CD4-positive, alpha-beta T cell treated with Interleukin-6 for 4 hours (primary cell): Measurements from ENCODE around the gene RHOH.
A peak's percentile ranks its signal among the peaks of the same experiment; 100 is the strongest.
"Not testable (repeated sequence)": the region's sequence is repeated elsewhere in the genome, so short reads cannot be mapped to it uniquely, and the experiment has no call there.

Experiments used
- DNase-seq: peaks from one replicate; pipeline ENCODE4 v3.0.0-alpha.2; 2020; ENCODE audit warnings: mixed read lengths

The RHOH gene

GRCh38 chr4:40196724-40197281, at the start of gene RHOH:
RHOH (plus strand) TSS chr4:40197031; CDS start chr4:40243387, 46,356 bp downstream.
- DNase-seq: peak; percentile 78

GRCh38 chr4:40147490-40147889, 49.3 kb upstream of the RHOH start:
- DNase-seq: not testable (repeated sequence)

DNA sequence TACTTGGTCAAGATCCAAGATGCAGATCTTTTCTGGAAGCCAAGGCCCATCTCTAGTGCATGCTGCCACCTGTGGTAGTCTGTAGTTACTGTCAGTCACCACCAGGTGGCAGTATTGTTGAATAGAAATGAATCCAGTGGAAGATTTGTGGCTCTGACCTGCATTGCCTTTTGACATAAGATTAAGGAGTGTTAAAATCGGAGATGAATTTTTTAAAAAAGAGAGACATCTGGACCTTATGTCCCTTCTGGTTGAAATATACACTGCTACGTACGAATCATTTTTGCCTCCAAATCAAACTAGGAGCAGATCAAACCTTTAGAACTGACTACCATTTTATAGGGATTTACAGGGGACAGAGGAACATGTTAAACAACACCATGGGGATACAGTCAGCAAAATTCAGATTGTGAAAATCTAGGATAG, 46.9 kb upstream of the RHOH start:
- DNase-seq: peak; percentile 80

DNA sequence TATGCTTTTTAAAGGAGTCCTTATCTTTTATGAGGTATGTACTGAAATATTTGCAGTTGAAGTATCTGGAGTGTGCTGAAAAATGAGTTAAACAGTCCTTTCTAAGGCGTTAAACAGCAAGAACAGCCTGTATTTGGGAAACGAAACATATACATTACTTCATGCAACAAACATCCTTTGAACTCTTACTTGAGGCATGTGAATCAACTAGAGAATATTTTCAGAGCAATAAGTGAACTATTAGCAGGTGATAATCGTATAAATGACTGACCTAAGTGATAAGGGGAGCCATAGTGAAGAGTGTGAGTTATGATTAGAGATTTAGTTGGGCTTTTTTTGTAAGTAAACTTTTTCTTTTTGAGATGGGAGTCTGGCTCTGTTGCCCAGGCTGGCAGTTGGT, 45.9 kb upstream of the RHOH start:
- no peak for DNase-seq

DNA sequence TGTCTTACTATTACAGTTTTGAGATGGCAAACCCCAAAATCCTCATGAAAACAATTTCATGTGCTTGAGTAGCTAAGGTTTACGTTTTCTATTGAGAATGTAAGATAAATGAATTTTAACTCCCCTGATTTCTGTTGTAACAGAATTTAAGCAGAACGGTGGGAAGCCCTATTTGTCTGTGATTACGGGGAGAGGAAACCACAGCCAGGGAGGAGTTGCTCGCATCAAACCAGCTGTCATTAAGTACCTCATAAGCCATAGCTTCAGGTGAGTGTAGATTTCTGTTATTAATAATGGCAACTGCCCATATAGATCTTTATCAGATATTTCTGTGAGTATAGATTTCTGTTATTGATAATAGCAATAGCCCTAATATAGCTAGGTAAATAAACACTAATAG, 44.2 kb upstream of the RHOH start:
- peak; percentile 62 for DNase-seq

DNA sequence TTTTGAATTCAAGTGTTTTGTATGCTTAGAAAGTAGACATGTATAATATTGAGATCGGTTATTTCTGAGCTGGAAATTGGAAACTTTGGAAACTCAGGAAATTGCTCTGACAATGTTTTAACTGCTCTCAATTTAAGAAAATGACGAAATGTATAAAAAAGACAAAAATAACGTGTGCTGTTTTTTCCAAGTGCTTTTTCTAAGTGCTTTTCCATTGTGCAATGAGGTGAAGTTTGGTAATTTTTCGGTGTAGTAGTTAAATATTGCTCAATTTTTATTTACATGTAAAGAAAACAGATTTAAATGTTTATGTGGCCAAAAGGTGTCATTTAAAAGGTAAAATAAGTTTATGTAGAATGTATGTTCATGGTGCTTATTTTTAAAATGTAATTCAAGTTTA, 39.4 kb upstream of the RHOH start:
- no peak for DNase-seq

DNA sequence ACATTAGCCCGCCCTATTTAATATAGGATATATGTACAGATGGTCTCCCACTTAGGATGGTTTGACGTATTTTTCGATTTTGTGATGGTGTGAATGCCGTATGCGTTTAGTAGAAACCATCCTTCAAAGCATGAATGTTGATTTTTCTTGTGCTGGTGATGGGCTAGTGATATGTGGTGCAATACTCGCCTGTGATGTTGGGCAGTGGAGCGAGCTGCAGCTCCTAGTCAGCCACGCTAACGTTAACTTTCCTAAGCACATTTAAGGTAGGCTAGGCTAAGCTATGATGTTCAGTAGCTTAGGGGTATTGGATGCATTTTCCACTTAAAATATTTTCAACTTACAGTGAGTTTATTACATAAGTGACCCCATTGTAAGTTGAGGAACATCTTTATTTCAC, 36.6 kb upstream of the RHOH start:
- DNase-seq: no peak

- no peak for DNase-seq
These were observed 32.4 kb upstream of the RHOH start for GRCh38 chr4:40164459-40164858.

DNA sequence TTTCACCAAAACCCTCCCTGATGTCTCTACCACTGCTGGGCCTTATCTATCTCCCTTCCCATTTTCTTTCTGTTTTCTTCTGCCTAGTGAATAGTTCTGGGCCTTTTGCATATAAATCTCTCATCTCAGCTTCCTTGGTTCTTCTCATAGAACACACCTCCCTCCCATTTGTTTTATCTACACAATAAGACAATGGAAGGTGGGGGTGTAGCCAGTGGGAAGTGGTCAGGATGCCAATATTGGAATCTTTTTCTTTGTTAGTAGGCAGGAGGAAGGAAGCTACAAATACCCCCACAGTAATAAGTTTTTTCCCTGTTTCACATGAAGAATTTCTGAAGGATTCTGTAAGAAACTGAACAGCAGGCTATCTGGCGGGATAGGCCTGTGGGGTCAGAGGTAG, 30.9 kb upstream of the RHOH start:
- no peak for DNase-seq

GRCh38 chr4:40168070-40168469, 28.8 kb upstream of the RHOH start:
- DNase-seq: no peak

- DNase-seq: no peak
These were observed 26.2 kb upstream of the RHOH start for GRCh38 chr4:40170588-40170987.

GRCh38 chr4:40173470-40173875, 23.4 kb upstream of the RHOH start:
- DNase-seq: peak; percentile 29

GRCh38 chr4:40176602-40177001, 20.2 kb upstream of the RHOH start:
- DNase-seq: no peak

- DNase-seq: no peak
These were observed 19.2 kb upstream of the RHOH start for GRCh38 chr4:40177591-40177990.

- DNase-seq: no peak
These were observed 18.2 kb upstream of the RHOH start for GRCh38 chr4:40178672-40179071.

DNA sequence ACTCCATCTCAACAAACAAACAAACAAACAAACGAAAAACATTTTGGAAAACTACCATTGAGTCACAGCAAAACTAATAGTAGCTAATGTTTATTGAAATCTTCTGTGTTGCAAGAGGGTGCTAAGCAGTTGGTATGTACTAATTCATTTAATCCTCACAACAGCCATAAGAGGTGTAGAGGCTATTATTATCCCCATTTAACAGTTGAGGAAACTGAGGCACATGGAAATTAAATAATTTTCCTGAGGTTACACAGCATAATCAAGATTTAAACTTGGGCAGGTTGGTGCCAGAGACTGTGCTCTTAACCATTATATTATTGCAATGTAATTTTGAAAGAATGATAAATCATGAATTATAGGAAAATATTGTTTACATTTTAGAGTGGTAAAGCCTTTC, 17.5 kb upstream of the RHOH start:
- no peak for DNase-seq

DNA sequence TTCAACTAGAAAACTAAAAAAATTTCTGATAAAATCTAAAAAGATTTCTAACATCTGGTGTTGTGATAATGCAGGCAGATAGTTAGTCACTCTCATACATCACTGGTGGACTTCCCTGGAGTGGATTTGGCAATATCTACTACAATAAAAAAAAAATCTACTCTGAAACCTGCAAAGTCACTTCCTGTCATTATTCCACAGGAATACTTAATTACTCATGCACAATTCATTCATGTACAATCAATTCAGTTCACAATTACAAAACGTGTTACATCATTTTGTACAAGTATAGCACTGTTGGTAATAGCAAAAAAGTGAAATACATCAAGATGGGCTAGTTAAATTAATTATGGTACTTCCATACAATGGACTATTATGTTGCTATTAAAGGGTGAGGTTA, 16.5 kb upstream of the RHOH start:
- no peak for DNase-seq

DNA sequence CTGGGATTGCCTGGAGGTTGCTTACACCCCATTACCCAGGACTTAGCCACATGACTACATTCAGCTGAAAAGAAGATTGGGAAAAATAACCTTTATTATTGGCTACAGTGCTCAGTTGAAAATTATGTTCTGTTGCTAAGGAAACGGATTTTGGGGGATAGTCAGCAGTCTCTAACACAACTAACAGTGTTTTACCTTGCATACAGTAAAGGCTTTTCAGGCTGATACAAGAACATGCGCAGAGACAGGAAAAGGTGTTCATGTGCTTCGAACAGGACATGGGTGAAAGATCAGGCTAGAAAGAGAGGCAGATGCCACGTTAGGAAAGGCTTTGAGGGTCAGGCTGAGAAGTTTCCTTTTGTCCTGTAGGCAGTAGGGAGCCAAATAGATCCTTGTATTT, 14.8 kb upstream of the RHOH start:
- no peak for DNase-seq

- DNase-seq: no peak
These were observed 13.9 kb upstream of the RHOH start for GRCh38 chr4:40182954-40183353.

DNA sequence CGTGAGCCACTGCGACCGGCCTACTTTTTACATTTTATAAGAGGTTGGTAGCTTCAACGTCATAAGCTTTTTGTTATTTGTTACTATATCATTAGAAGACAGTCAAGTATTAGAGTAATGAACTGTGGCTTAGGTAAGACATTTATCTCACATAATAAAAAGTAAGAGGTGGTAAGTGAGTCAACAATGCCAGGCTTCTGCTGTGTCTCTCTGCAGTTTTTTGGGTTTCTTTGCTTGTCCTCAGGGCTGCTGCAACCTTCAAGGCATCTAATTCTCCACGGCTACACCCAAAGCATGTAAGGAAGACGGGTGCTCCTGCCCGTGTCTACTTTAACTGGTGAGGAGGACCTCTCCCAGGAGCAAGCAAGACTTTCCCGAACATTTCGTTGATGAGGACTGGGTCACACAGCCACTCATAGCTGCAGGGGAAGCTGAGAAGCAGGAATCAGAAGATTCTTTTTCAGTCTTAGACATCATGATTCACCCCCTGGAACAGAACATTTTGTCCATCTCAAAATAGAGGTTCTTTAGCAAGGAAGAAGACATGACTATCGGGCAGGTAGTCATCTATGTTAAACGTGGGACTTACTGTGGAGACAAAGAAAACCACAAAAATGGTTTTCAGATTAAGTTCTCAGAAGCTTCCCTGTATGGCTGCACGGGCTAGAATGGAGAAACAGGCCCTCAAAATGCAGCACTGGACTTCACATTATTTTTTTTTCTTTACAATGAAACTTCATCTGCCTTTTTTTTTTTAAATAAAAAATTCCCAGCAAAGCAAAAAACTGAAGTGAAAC, 13.0 kb upstream of the RHOH start:
- DNase-seq: no peak

DNA sequence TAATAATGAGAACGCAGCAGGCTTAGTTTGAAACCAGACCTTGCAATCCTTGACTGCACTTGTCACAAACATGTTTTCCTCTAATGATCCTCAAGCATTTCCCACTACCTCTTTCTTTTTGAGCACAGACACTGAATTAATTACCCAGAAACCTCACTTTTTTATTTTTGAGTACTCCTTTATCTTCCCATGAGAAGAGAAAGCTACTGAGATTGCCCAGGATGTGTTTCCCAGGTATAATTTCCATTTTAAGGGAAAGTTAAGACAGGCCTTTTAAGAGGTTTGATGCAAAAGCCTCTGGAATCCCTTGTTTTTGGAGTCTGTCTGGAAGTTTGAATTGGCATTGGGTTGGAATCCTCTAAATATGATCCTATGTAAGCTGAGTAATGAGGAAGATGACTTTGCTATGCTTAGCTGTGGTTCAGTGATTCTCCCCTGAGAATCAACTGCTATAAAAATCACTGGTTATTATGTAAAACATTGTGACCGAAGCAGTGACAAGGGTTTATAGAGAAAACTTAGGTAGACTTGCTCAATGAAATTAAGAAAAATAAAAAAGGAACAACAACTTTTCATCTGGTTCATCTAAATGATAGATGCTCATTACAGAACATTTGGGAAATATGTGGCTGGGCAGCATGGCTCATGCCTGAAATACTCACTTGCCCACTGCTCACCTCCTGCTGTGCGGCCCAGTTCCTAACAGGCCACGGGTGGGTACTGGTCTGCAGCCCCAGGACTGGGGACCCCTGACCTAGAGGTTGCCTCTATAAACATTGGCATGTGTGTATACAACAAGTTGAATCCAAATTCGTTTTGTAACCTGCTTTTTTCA, 10.8 kb upstream of the RHOH start:
- no peak for DNase-seq

DNA sequence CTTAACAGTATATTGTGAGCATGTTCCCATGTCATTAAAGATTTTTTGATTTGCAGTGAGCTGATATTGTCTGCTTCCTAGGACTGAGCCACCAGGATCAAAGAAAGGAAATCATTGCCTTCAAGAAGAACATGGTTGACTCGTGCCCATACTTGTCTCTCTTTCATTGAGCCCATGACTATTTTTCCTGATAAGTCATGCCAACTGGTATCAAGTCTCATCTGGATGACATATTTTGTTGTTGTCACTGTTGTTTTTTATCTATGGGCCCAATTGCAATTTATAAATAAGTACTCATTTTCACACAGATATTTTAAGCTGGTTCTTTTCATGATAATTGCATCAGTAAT, 10.2 kb upstream of the RHOH start:
- DNase-seq: no peak

DNA sequence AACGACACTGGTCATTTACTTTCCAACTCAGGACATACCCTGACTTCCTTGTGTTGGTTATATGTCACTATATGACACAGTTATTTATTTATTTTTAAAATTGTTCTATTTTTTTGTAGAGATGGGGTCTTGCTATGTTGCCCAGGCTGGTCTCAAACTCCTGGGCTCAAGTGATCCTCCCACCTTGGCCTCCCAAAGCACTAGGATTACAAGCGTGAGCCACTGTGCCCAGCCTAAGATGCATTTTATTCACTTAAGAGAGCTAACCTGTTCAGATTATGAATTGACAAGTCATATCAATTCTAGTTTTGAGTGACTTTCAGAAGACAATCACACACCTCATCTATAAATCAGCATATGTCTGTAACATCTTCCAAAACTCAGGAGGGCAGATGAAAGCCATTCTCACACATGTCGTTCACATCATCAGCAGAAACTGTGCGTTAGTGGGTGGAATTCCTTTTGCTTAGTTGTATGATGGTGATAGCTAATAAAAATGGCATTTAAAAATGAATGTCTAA, 9.4 kb upstream of the RHOH start:
- DNase-seq: no peak

- DNase-seq: no peak
These were observed 6.8 kb upstream of the RHOH start for GRCh38 chr4:40190019-40190418.
